Astrocyte (in vitro differentiated cells and primary cell): ENCODE data around the gene ADIPOR2.
"Not testable (repeated sequence)": the region's sequence is repeated elsewhere in the genome, so short reads cannot be mapped to it uniquely, and the experiment has no call there.

ENCODE experiments used
- EZH2 ChIP-seq: IDR thresholded peaks from 2 replicates; pipeline ENCODE4 v1.6.1; 2012; ENCODE audit warnings: mild to moderate bottlenecking, low read length, inconsistent platforms; ENCODE audit not compliant: insufficient read depth
- TF ChIP-seq, protein P1 (sequence below): IDR thresholded peaks from 2 replicates; pipeline ENCODE4 v1.5.1; 2011; ENCODE audit warnings: low read depth, mild to moderate bottlenecking, inconsistent platforms, low read length, moderate library complexity; ENCODE audit not compliant: insufficient read depth

DNA sequence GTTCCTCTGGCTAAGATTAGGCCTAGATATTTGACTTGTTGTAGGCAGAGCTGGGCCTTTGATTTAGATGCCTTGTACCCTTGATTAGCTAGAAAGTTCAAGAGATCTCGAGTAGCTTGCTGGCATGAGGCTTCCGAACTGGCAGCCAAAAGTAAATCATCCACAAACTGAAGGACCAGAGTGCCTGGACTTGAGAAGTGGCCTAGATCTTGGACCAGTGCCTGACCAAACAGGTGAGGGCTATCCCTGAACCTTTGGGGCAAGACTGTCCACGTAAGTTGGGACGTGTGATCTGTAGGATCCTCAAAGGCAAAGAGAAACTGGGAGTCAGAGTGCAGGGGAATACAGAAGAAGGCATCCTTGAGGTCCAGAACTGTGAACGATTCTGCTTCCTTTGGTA lies 22.0 kb downstream of the ADIPOR2 start:
- TF ChIP-seq, protein P1, sequence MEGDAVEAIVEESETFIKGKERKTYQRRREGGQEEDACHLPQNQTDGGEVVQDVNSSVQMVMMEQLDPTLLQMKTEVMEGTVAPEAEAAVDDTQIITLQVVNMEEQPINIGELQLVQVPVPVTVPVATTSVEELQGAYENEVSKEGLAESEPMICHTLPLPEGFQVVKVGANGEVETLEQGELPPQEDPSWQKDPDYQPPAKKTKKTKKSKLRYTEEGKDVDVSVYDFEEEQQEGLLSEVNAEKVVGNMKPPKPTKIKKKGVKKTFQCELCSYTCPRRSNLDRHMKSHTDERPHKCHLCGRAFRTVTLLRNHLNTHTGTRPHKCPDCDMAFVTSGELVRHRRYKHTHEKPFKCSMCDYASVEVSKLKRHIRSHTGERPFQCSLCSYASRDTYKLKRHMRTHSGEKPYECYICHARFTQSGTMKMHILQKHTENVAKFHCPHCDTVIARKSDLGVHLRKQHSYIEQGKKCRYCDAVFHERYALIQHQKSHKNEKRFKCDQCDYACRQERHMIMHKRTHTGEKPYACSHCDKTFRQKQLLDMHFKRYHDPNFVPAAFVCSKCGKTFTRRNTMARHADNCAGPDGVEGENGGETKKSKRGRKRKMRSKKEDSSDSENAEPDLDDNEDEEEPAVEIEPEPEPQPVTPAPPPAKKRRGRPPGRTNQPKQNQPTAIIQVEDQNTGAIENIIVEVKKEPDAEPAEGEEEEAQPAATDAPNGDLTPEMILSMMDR = not testable (repeated sequence)
- not testable (repeated sequence) for TF ChIP-seq EZH2
